Pancreas (tissue), 10 donors: ENCODE data around the gene TMEM168. TPM values are rescaled to one million over a fixed set of nuclear protein-coding genes. Genes with fewer than 3 reads are reported as not detected.
"Not testable (repeated sequence)": the region's sequence is repeated elsewhere in the genome, so short reads cannot be mapped to it uniquely, and the experiment has no call there.

Experiments
- ATAC-seq, 4 donors: fragments of 200-7000 bp; cut with Tn5 transposase; one replicate each; pipeline versions ENCODE4 v1.8.0 to v1.9.1; 2020; ENCODE audit warnings: mild to moderate bottlenecking in 4 of 4, moderate library complexity in 4 of 4
- DNase-seq, 6 donors: peaks; one replicate each; pipeline ENCODE4 v3.0.0-alpha.2; 2020
- FAIRE-seq: peaks from 2 replicates; lab custom pipeline; 2012; peaks lifted over from hg19 to GRCh38; lab: Jason Lieb, UNC
- H3K27ac ChIP-seq, 4 donors: fragments of 200-600 bp; sonication (generic); 1 replicate in 3 of 4; 2 replicates in 1 of 4; pipeline versions ENCODE4 v1.5.0 to v1.8.0; 2020
- H3K27me3 ChIP-seq, 4 donors: fragments of 200-600 bp; one replicate each; pipeline ENCODE4 v1.8.0; 2021
- H3K36me3 ChIP-seq, 3 donors: fragments of 200-600 bp; sonication (generic) in 1 of 3; one replicate each; pipeline versions ENCODE4 v1.5.0 to v1.8.0; 2020 to 2021
- H3K4me1 ChIP-seq, 3 donors: fragments of 200-600 bp; one replicate each; pipeline ENCODE4 v1.8.0; 2021
- H3K4me3 ChIP-seq, 4 donors: fragments of 200-600 bp; sonication (generic) in 2 of 4; one replicate each; pipeline versions ENCODE4 v1.5.0 to v1.8.0; 2020 to 2021
- H3K9me3 ChIP-seq, 4 donors: fragments of 200-600 bp; one replicate each; pipeline ENCODE4 v1.8.0; 2021
- WGBS, 2 donors: extraction: QIAGEN DNeasy Blood & Tissue Kit; methylation state at CpG; one replicate each; pipeline ENCODE4 v1.1.7; 2013; 5-methylcytosine and 5-hydroxymethylcytosine counted together
- intact Hi-C, 3 donors: fragments of 100-400 bp; cut with DNase I; formaldehyde crosslinking; loops; one replicate each; pipeline versions ENCODE4 v1.11.1 to v1.14.2; 2022
- polyA plus RNA-seq, 2 donors: library from polyadenylated mRNA; stranded (reverse); fragments of 200-250 nt; gene quantifications; one replicate each; pipeline ENCODE4 v1.2.3, GENCODE V29; 2013
- total RNA-seq, 6 donors: library from RNA; stranded (reverse); fragmentation: NEBNext Ultra II Directional in 4 of 6; extraction: Animal tissue kit (Norgen Biotek cat#: 25700) in 4 of 6; gene quantifications; one replicate each; pipeline versions ENCODE4 v1.2.1 to v1.2.4, GENCODE V29; 2021 to 2023
- TF ChIP-seq, protein P1 (sequence below), 4 donors: fragments of 200-600 bp; sonication (generic) in 3 of 4; IDR thresholded peaks; one replicate each; pipeline versions ENCODE4 v1.5.0 to v1.8.0; 2021; ENCODE audit warnings: antibody characterized with exemption in 4 of 4
- donor health status: healthy with polysubstance abuse.
- donor health status: DM: no; HTN: no; CAD: no; lungs with moderate emphysema.
- donor health status: DM: no; HTN: no; CAD: no.
- donor health status: control.
- donor health status: control.
- donor health status: Bipolar disorder and iron deficiency.
- donor health status: DM: yes; HTN: yes; CAD: no.
- donor health status: DM: no; HTN: no; CAD: no.
- donor health status: DM: no; HTN: no; CAD: no.
- donor health status: DM: yes; HTN: yes; CAD: no.

The TMEM168 gene
- total and polyA plus RNA-seq, 8 donors, result 2.2 to 10.3 (median 6.2) TPM

DNA sequence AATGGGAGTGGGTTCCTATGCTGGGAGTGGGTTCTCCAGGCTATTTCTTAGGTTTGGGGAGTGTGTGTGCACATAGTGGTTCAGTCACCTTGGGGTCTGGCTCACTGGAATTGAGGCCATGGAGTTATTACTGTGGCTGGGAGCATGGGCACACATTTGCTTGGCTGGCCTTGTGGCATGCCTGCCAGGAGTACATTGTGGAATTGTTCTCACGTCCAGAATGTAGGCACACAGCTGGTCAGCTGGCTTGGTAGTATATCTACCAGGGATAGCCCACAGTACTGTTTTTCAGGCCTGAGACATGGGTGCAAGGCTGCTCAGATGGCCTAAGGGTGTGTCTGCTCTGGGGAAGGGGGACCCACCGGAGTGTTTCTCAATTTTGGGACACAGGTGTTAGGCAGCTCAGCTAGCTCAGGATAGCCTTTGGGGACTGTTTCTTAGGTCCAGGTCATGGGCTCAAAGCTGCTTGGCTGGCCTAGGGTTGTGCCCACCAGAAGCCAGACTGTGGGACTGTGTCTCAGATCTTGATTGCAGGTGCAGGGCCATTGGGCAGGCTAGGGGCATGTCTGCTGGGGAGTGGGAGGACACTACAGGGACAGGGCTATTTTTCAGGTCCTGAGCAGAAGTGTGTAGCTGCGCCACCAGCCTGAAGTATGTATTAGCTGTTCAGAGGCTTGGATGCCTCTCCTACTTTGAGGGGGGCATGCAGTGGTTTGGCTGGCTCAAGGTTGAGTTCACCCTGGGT lies 50.6 kb downstream of the TMEM168 start:
- intact Hi-C loops, result no loop called here
- Histone ChIP-seq H3K27me3 (no peaks in the 10 kb centered on the region), H3K4me3 (no peak overlapping the region), H3K4me1 (no peaks in the 10 kb centered on the region), H3K9me3 (no peaks in the 10 kb centered on the region), H3K36me3 (no peaks in the 10 kb centered on the region), H3K27ac (no peak overlapping the region)
- ATAC-seq (peak; percentile 56 to 97 (median 83)), FAIRE-seq (no peak), DNase-seq (peak in 5 of 6 donors; percentile 27 to 44 (median 42))
- TF ChIP-seq, protein P1, sequence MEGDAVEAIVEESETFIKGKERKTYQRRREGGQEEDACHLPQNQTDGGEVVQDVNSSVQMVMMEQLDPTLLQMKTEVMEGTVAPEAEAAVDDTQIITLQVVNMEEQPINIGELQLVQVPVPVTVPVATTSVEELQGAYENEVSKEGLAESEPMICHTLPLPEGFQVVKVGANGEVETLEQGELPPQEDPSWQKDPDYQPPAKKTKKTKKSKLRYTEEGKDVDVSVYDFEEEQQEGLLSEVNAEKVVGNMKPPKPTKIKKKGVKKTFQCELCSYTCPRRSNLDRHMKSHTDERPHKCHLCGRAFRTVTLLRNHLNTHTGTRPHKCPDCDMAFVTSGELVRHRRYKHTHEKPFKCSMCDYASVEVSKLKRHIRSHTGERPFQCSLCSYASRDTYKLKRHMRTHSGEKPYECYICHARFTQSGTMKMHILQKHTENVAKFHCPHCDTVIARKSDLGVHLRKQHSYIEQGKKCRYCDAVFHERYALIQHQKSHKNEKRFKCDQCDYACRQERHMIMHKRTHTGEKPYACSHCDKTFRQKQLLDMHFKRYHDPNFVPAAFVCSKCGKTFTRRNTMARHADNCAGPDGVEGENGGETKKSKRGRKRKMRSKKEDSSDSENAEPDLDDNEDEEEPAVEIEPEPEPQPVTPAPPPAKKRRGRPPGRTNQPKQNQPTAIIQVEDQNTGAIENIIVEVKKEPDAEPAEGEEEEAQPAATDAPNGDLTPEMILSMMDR (IDR thresholded peaks at IDR 0.05), result no peak
- WGBS, 2 donors, result 81 to 82% methylated on average over 3 of the region's 3 CpGs

DNA sequence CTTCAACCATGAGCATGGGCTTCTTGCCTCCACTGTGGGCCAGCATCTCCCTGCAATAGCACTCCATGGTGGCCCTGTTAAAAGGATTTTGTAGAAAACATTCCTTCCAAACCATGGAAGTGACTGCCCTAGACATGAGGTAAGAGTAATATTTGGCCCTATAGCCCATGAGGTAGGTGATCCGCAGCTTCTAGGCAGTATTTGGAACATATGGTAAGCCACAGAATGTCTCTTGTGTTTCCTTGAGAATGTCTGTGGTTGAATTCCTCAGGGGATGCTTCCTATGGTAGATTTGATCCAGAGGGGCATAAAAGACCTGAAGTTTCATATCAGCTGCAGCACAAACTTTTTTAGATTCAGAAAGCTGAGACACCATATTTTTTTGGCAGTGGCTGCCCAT lies 54.9 kb downstream of the TMEM168 start:
- FAIRE-seq, result no peak
- WGBS, 2 donors, result 94 to 100% methylated on average over 1 of the region's 1 CpG

DNA sequence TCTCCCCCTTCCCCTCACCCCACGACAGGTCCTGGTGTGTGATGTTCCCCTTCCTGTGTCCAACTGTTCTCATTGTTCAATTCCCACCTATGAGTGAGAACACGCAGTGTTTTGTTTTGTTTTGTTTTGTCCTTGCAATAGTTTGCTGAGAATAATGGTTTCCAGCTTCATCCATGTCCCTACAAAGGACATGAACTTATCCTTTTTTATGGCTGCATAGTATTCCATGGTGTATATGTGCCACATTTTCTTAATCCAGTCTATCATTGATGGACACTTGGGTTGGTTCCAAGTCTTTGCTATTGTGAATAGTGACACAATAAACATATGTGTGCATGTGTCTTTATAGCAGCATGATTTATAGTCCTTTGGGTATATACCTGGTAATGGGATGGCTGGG lies 58.9 kb downstream of the TMEM168 start:
- WGBS, 2 donors, result 97% methylated on average over 2 of the region's 2 CpGs
- H3K9me3 ChIP-seq, H3K27me3 ChIP-seq, FAIRE-seq, H3K36me3 ChIP-seq, H3K27ac ChIP-seq, intact Hi-C loops, DNase-seq, H3K4me3 ChIP-seq, ATAC-seq, H3K4me1 ChIP-seq: not testable (repeated sequence)

More for the DNA sequence above, 54.9 kb downstream of the TMEM168 start:
- intact Hi-C loops, result no loop called here
- Histone ChIP-seq H3K27ac (no peak overlapping the region), H3K36me3 (no peaks in the 10 kb centered on the region), H3K4me1 (no peaks in the 10 kb centered on the region), H3K27me3 (no peaks in the 10 kb centered on the region), H3K4me3 (no peak overlapping the region), H3K9me3 (no peaks in the 10 kb centered on the region)
- TF ChIP-seq, protein P1 (IDR thresholded peaks at IDR 0.05), result no peak
- no peak for DNase-seq
- no peak for ATAC-seq

DNA sequence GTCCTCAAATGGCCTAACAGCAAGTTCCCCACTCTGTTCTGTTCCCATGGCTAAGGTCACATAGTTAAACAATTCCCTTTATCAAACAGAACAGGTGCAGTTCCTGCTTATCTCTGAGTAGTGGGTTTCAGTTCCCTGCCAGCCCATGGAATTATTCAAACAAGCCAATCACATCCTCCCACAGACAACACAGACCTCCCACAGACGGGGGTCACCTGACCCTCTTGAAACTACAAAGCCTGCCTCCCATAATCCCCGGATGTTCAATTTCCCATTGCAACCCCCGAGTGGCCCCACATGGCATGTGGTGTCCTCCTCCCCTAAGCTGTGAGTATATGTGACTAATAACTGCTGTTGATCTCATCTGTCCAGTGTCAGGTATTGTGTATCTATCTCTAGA lies 64.1 kb downstream of the TMEM168 start:
- H3K9me3 ChIP-seq, result no peaks in the 10 kb centered on the region
- 21 to 33% methylated on average over 3 of the region's 3 CpGs for WGBS, 2 donors
- TF ChIP-seq, protein P1 (IDR thresholded peaks at IDR 0.05), result no peak
- H3K27ac ChIP-seq, result no peak overlapping the region
- peak; percentile 70 to 92 (median 84) for ATAC-seq
- H3K36me3 ChIP-seq, result no peaks in the 10 kb centered on the region
- intact Hi-C loops, result no loop called here
- DNase-seq, result peak in 4 of 6 donors; percentile 38 to 79 (median 41)
- no peak for FAIRE-seq
- peak overlapping the region in 2 of 4 donors; percentile 7 to 10 for H3K4me3 ChIP-seq
- no peaks in the 10 kb centered on the region for H3K27me3 ChIP-seq
- no peaks in the 10 kb centered on the region for H3K4me1 ChIP-seq

DNA sequence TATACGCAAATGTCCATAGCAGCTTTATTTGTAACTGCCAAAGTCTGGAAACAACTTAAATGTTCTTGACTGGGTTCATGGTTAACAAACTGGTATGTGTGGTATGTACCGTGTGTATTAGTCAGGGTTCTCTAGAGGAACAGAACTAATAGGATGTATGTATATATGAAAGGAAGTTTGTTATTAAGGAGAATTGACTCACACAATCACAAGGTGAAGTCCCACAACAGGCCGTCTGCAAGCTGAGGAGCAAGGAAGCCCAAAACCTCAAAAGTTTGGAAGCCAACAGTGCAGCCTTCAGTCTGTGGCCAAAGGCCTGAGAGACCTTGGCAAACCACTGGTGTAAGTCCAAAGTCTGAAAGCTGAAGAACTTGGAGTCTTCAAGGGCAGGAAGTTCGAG lies 66.8 kb downstream of the TMEM168 start:
- 52 to 57% methylated on average over 4 of the region's 4 CpGs for WGBS, 2 donors
- Histone ChIP-seq H3K36me3 (no peaks in the 10 kb centered on the region), H3K4me1 (no peaks in the 10 kb centered on the region), H3K4me3 (no peak overlapping the region), H3K9me3 (no peaks in the 10 kb centered on the region), H3K27me3 (no peaks in the 10 kb centered on the region), H3K27ac (no peak overlapping the region)
- TF ChIP-seq, protein P1 (IDR thresholded peaks at IDR 0.05), result no peak
- intact Hi-C loops, result no loop called here
- no peak for DNase-seq
- no peak for FAIRE-seq
- peak in 2 of 4 donors; percentile 23 to 30 for ATAC-seq
